H1 (cell line): Measurements from ENCODE around the gene SLC9A3. TPM values are rescaled to one million over a fixed set of nuclear protein-coding genes. Genes with fewer than 3 reads are reported as not detected.

Experiments used
- CTCF ChIA-PET: fragments of 300-600 bp; sonication (Branson Sonifier 250); formaldehyde crosslinking; loops from one replicate; lab custom pipeline; 2021; ENCODE audit not compliant: partially characterized antibody; lab: Charles Lee
- POLR2A ChIA-PET: fragments of 300-600 bp; sonication (Branson Sonifier 250); formaldehyde crosslinking; loops from one replicate; lab custom pipeline; 2021; ENCODE audit warnings: inconsistent platforms; ENCODE audit not compliant: partially characterized antibody; lab: Charles Lee
- DNase-seq, 2 experiments: peaks; one replicate each; pipeline versions ENCODE4 v3.0.0 to v3.0.0-alpha.2; 2010 to 2022; ENCODE audit warnings: low spot score in 2 of 2, low read depth in 1 of 2, mixed read lengths in 1 of 2
- FAIRE-seq: peaks from 2 replicates; lab custom pipeline; 2011; peaks lifted over from hg19 to GRCh38; lab: Jason Lieb, UNC
- H2AFZ ChIP-seq: 2 replicates; pipeline ENCODE4 v1.8.1; 2012; ENCODE audit warnings: low read length, inconsistent platforms
- H2AK5ac ChIP-seq: 2 replicates; pipeline ENCODE4 v1.6.1; 2013; ENCODE audit warnings: low read depth, low read length
- H2BK120ac ChIP-seq: replicated peaks from 2 replicates; pipeline ENCODE3; 2013; ENCODE audit warnings: low read depth, low read length, inconsistent platforms
- H2BK12ac ChIP-seq: 2 replicates; pipeline ENCODE4 v1.6.1; 2013; ENCODE audit warnings: low read depth, low read length
- H2BK15ac ChIP-seq: 2 replicates; pipeline ENCODE4 v1.6.1; 2013; ENCODE audit warnings: low read length
- H2BK20ac ChIP-seq: 2 replicates; pipeline ENCODE4 v1.6.1; 2013; ENCODE audit warnings: low read length
- H2BK5ac ChIP-seq: 2 replicates; pipeline ENCODE4 v1.6.1; 2013; ENCODE audit warnings: low read depth, low read length
- H3K14ac ChIP-seq: 2 replicates; pipeline ENCODE4 v1.6.1; 2013; ENCODE audit warnings: inconsistent platforms; ENCODE audit not compliant: insufficient read length
- H3K18ac ChIP-seq: 2 replicates; pipeline ENCODE4 v1.6.1; 2013; ENCODE audit warnings: low read length; ENCODE audit errors: extremely low read depth
- H3K23ac ChIP-seq: 2 replicates; pipeline ENCODE4 v1.6.1; 2013; ENCODE audit warnings: inconsistent platforms; ENCODE audit not compliant: insufficient read length
- H3K23me2 ChIP-seq: 2 replicates; pipeline ENCODE4 v1.6.1; 2013; ENCODE audit warnings: low read depth, low read length
- H3K27ac ChIP-seq: 2 replicates; pipeline ENCODE4 v1.6.1; 2011; ENCODE audit warnings: low read depth, low read length, inconsistent platforms
- H3K27me3 ChIP-seq, 4 experiments: replicated peaks in 1 of 4; 1 replicate in 1 of 4; 2 replicates in 3 of 4; pipeline versions ENCODE4 v1.6.1 to v1.8.1; 2011 to 2013; ENCODE audit warnings: low read length in 3 of 4, mild to moderate bottlenecking in 3 of 4, inconsistent platforms in 2 of 4, mixed read lengths in 2 of 4, moderate library complexity in 1 of 4; ENCODE audit not compliant: control insufficient read depth in 3 of 4, insufficient read depth in 3 of 4; ENCODE audit errors: extremely low read depth in 1 of 4
- H3K36me3 ChIP-seq, 4 experiments: 2 replicates each; pipeline versions ENCODE4 v1.6.1 to v1.8.1; 2011 to 2013; ENCODE audit warnings: mild to moderate bottlenecking in 4 of 4, low read length in 3 of 4, moderate library complexity in 2 of 4, control low read depth in 1 of 4, inconsistent platforms in 1 of 4; ENCODE audit not compliant: insufficient read depth in 4 of 4, control insufficient read depth in 2 of 4
- H3K4ac ChIP-seq: replicated peaks from 2 replicates; pipeline ENCODE3; 2013; ENCODE audit warnings: low read length, low read depth, mixed read lengths, inconsistent platforms; ENCODE audit not compliant: insufficient read length
- H3K4me1 ChIP-seq, 4 experiments: replicated peaks in 1 of 4; 1 replicate in 1 of 4; 2 replicates in 3 of 4; pipeline versions ENCODE4 v1.6.1 to v1.8.1; 2011 to 2013; ENCODE audit warnings: low read length in 3 of 4, inconsistent platforms in 2 of 4, mixed read lengths in 1 of 4; ENCODE audit not compliant: insufficient read depth in 4 of 4, control insufficient read depth in 3 of 4
- H3K4me2 ChIP-seq, 2 experiments: 2 replicates each; pipeline versions ENCODE4 v1.6.1 to v1.8.1; 2011 to 2013; ENCODE audit warnings: low read depth in 2 of 2, low read length in 2 of 2, control low read depth in 1 of 2, inconsistent platforms in 1 of 2, mild to moderate bottlenecking in 1 of 2; ENCODE audit not compliant: insufficient read depth in 1 of 2
- H3K4me3 ChIP-seq, 4 experiments: fragments of 200-600, 300-600 bp in 1 of 4; sonication (generic), shearing (Covaris generic), sonication (Bioruptor Twin) in 1 of 4; 2 replicates each; pipeline versions ENCODE4 v1.5.1 to v1.8.1; 2011 to 2016; ENCODE audit warnings: low read length in 4 of 4, low read depth in 3 of 4, control low read depth in 2 of 4, inconsistent platforms in 2 of 4, mild to moderate bottlenecking in 2 of 4, mixed read lengths in 1 of 4, moderate library complexity in 1 of 4; ENCODE audit not compliant: insufficient read depth in 2 of 4; ENCODE audit errors: extremely low read depth in 1 of 4
- H3K56ac ChIP-seq: replicated peaks from 2 replicates; pipeline ENCODE3; 2013; ENCODE audit warnings: low read depth, mild to moderate bottlenecking, mixed read lengths, low read length, inconsistent platforms; ENCODE audit not compliant: insufficient read length
- H3K79me1 ChIP-seq: 2 replicates; pipeline ENCODE4 v1.6.1; 2013; ENCODE audit warnings: low read depth, low read length, control low read depth
- H3K79me2 ChIP-seq, 2 experiments: 2 replicates each; pipeline versions ENCODE4 v1.6.1 to v1.8.1; 2012 to 2013; ENCODE audit warnings: low read length in 2 of 2, mild to moderate bottlenecking in 2 of 2, inconsistent platforms in 1 of 2; ENCODE audit not compliant: insufficient read depth in 2 of 2, control insufficient read depth in 1 of 2
- H3K9ac ChIP-seq, 4 experiments: replicated peaks in 1 of 4; 1 replicate in 1 of 4; 2 replicates in 3 of 4; pipeline versions ENCODE4 v1.6.1 to v1.8.1; 2011 to 2013; ENCODE audit warnings: low read depth in 3 of 4, low read length in 3 of 4, control low read depth in 2 of 4, mild to moderate bottlenecking in 2 of 4, moderate library complexity in 2 of 4, inconsistent platforms in 1 of 4; ENCODE audit errors: extremely low read depth in 1 of 4
- H3K9me3 ChIP-seq, 2 experiments: 2 replicates each; pipeline versions ENCODE4 v1.6.1 to v1.8.1; 2012 to 2013; ENCODE audit warnings: mild to moderate bottlenecking in 2 of 2, moderate library complexity in 2 of 2, control low read depth in 1 of 2, inconsistent platforms in 1 of 2, low read depth in 1 of 2, low read length in 1 of 2, mixed read lengths in 1 of 2; ENCODE audit not compliant: insufficient read depth in 2 of 2
- H4K20me1 ChIP-seq, 2 experiments: replicated peaks in 1 of 2; 2 replicates each; pipeline versions ENCODE3 to v1.8.1; 2011 to 2013; ENCODE audit warnings: inconsistent platforms in 2 of 2, low read length in 2 of 2, mild to moderate bottlenecking in 1 of 2; ENCODE audit not compliant: insufficient read depth in 2 of 2, control insufficient read depth in 1 of 2
- H4K5ac ChIP-seq: 2 replicates; pipeline ENCODE4 v1.6.1; 2013; ENCODE audit warnings: low read length, low read depth, mixed read lengths, inconsistent platforms; ENCODE audit not compliant: insufficient read length
- H4K8ac ChIP-seq: 2 replicates; pipeline ENCODE4 v1.8.0; 2013; ENCODE audit warnings: mild to moderate bottlenecking, moderate library complexity, low read length, inconsistent platforms; ENCODE audit not compliant: insufficient read depth; ENCODE audit errors: extremely low read depth
- H4K91ac ChIP-seq: replicated peaks from 2 replicates; pipeline ENCODE3; 2013; ENCODE audit warnings: low read length, mixed read lengths, inconsistent platforms; ENCODE audit not compliant: insufficient read length
- FOSL1 ChIP-seq: IDR thresholded peaks from 2 replicates; pipeline ENCODE4 v1.6.1; 2011; ENCODE audit warnings: mild to moderate bottlenecking, low read depth, low read length, moderate library complexity; ENCODE audit not compliant: insufficient read depth
- HDAC6 ChIP-seq: IDR thresholded peaks from one replicate; pipeline ENCODE4 v1.7.1; 2012; ENCODE audit warnings: low read depth, mild to moderate bottlenecking, inconsistent platforms, low read length, moderate library complexity
- JUND ChIP-seq: IDR thresholded peaks from 2 replicates; pipeline ENCODE4 v1.6.1; 2011; ENCODE audit warnings: mild to moderate bottlenecking, improper control_type of control experiment, low read length
- PHF8 ChIP-seq: fragments of 200-600 bp; sonication (generic); conservative IDR thresholded peaks from 2 replicates; pipeline ENCODE4 v1.7.1; 2012; ENCODE audit warnings: low read depth, mild to moderate bottlenecking, inconsistent platforms, low read length, moderate library complexity
- SIX5 ChIP-seq: IDR thresholded peaks from 2 replicates; pipeline ENCODE4 v1.6.1; 2011; ENCODE audit warnings: mild to moderate bottlenecking, low read depth, low read length
- WGBS, 2 experiments: shearing (Covaris generic) in 1 of 2; methylation state at CpG; one replicate each; pipeline versions ENCODE4 v1.1.6 to v1.1.7; 2013 to 2015; ENCODE audit warnings: low lambda C conversion rate in 2 of 2, mixed read lengths in 2 of 2, inconsistent platforms in 1 of 2, low coverage in 1 of 2, missing lambda C conversion rate in 1 of 2; ENCODE audit not compliant: insufficient replicate concordance in 2 of 2, insufficient coverage in 1 of 2, insufficient read length in 1 of 2; ENCODE audit errors: extremely low coverage in 1 of 2, missing lambda C conversion rate in 1 of 2; 5-methylcytosine and 5-hydroxymethylcytosine counted together
- polyA plus RNA-seq, 7 experiments: library from polyadenylated mRNA; depleted of rRNA in 3 of 7; stranded (reverse) in 5 of 7; unstranded in 2 of 7; fragments of >200 nt in 5 of 7; fragments of 200-250 nt in 2 of 7; gene quantifications; 1 replicate in 5 of 7; 2 replicates in 1 of 7; 4 replicates in 1 of 7; pipeline versions ENCODE4 v1.2.1 to v1.2.3, GENCODE V29; 2011 to 2013; ENCODE audit warnings: missing spikeins in 2 of 7, mixed read lengths in 2 of 7
- total RNA-seq: library from RNA; stranded (reverse); fragmentation: NEBNext Ultra II Directional; extraction: Animal tissue kit (Norgen Biotek cat#: 25700); gene quantifications from 2 replicates; pipeline ENCODE4 v1.2.1, GENCODE V29; 2021

The SLC9A3 gene
- total and polyA plus RNA-seq, 2 of the 8 experiments (the other 6 are each of a cell fraction or from before 2014, with no cell fraction given) = 0.95 to 1.0 TPM

GRCh38 chr5:497871-498509 is 26.3 kb downstream of the SLC9A3 start:
- WGBS, 2 experiments = 77% methylated on average over 32 of the region's 40 CpGs; no CpG with 5 or more reads in 1 of the 2 experiments

More at GRCh38 chr5:497871-498509, 26.3 kb downstream of the SLC9A3 start:
- FAIRE-seq = no peak
- no peak overlapping the region for H4K8ac ChIP-seq
- H2AK5ac ChIP-seq = no peak overlapping the region
- no peak overlapping the region for H3K56ac ChIP-seq
- H3K9ac ChIP-seq = no peak overlapping the region
- no peak overlapping the region for H3K4me2 ChIP-seq
- no peaks in the 10 kb centered on the region for H4K20me1 ChIP-seq
- no peaks in the 10 kb centered on the region for H3K36me3 ChIP-seq
- H3K4me3 ChIP-seq = no peak overlapping the region
- H3K27me3 ChIP-seq = peaks cover 0 to 32% (median 19%) of the 10 kb centered on the region in 4 experiments; a peak in 6 of 7 replicates
- DNase-seq = no peak
- no peak overlapping the region for H3K4ac ChIP-seq
- ChIA-PET CTCF (interaction anchor here (1.0 kb wide), 1 partner anchor 41 kb away, joined by 4 read pairs; no protein-coding TSS in a partner anchor), POLR2A (no interaction called here)
- no peak overlapping the region for H3K23ac ChIP-seq
- H3K79me2 ChIP-seq = no peaks in the 10 kb centered on the region
- TF ChIP-seq HDAC6 (no peak), JUND (no peak), FOSL1 (no peak), SIX5 (no peak), PHF8 (no peak)
- no peak overlapping the region for H2BK5ac ChIP-seq
- 0 out of 2 replicates have a peak overlapping the region, but pooled peaks have one; percentile 17 for H2BK12ac ChIP-seq
- H3K18ac ChIP-seq = no peak overlapping the region
- no peak overlapping the region for H4K5ac ChIP-seq
- H3K79me1 ChIP-seq = no peaks in the 10 kb centered on the region
- H3K9me3 ChIP-seq = no peaks in the 10 kb centered on the region
- no peak overlapping the region for H2BK120ac ChIP-seq
- no peak overlapping the region for H2BK20ac ChIP-seq
- no peak overlapping the region for H3K27ac ChIP-seq
- 0 out of 2 replicates have a peak, but pooled peaks cover 1% of the 10 kb centered on the region for H3K23me2 ChIP-seq
- no peak overlapping the region for H3K14ac ChIP-seq
- H4K91ac ChIP-seq = no peak overlapping the region
- H2AFZ ChIP-seq = no peak overlapping the region
- peaks cover 0 to 13% (median 2%) of the 10 kb centered on the region in 4 experiments; a peak in 2 of 7 replicates for H3K4me1 ChIP-seq
- H2BK15ac ChIP-seq = no peak overlapping the region
